ENCODE results near the gene SULF2.

The SULF2 gene

DNA sequence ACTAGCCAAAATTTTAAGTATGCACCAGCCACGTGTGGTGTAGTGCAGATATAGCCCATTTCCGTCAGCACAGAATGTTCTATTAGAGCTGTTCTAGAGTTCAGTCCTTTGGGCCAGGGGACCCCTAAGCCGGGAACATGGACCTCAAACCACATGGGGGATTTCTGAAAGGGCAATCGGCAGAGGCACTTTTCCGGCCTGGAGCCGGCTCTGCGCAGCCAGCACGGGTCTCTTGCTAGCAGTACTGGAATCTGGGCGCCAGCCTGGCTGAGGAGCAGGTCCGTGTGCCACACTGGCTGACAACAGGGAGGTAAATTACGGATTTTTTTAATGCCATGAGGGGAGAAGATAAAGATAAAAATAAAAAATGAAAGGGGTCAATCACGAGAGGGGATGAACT, 120.5 kb downstream of the SULF2 start:
- DNase-seq, result no peak

DNA sequence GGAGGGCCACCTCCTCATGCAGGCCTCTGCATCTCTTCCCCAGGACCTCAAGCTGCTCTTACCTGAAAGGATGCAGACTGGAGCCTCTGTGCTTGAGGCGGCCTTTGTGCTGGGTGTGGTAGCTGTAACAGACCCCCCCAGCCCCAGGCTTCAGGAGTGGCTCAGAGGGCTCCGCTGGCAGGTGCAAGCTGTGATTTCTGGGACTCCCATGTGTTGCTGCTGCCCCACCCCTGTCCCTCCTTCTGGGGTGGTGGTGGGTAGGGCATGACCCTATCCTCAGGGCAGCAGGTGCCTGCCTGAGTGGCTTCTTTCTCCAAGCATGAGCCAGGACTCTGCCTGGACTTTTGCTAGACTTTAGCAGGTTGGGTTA, 121.2 kb downstream of the SULF2 start:
- no peak for DNase-seq

DNA sequence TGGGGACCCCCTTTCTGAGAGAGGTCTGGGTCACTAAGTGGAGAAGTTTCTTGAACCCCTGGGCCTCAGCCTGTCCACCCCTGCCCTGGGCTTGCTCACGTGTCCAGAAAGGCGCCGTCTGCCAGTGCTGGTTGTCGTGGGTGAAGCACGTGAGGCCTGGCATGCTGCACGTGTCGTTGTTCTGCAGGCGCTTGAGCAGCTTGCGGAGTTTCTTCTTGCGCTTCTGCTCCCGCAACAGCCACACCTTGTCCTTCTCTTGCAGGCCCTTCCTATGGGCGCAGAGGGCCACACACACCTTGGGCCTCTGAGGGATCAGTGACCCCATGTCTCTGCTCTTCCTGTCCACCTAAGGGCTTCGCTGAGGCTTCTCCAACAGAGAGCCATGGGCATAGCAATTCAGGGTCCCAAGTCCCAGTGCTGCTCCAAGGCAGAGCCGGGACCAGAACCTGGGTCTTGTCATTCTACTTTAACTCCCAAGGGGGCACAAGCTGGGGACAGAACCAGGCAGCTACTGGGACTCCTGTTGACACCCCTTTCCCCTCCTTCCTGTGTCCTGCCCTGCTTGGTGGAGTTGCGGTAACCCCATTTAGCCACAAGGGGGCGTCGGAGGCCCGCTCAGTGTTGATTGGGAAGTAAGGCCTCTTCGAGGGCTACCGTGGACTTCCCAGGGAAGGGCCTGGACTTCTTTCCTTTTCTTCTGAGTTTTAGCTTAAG, 121.8 kb downstream of the SULF2 start:
- DNase-seq, result peak; percentile 3

DNA sequence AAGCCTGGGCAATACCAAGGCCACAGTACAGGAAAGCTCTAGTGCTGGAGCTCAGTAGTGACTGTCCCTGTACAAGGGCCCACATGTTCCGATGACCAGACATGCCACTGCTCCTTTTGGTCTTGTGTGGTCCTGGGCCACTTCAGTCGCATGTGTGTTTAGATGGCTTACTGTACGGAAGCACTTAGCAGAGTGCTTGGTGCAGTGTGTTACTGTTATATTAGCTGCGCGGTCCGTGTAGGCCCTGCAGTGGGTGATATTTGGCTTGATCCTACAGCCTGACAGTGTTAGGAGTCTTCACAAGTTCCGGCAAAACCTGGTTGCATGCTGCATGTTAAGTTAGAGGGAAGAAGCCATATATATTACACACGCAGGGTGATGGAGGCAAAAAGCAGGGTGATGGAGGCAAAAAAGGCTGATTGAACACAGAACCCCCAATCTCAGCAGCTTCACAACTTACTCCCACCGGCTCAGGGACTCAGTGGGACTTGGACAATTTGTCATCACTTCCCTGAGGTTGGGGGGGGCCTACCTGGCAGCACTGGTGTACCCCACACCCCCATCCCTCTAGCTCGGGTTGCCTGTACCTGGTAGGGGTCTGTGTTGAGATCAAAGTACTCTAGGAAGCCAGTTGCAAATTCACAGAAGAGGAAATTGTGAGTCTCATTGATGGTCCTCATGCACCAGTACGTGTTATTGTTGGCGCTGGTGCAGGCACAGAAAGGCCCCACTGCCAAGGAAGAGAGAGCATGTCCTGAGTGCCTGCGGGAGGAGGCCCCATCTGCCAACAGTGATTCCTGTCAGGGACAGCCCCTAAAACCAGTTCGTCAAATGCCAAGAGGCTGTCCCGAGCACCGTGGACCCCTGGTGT, 122.6 kb downstream of the SULF2 start:
- DNase-seq, result no peak

DNA sequence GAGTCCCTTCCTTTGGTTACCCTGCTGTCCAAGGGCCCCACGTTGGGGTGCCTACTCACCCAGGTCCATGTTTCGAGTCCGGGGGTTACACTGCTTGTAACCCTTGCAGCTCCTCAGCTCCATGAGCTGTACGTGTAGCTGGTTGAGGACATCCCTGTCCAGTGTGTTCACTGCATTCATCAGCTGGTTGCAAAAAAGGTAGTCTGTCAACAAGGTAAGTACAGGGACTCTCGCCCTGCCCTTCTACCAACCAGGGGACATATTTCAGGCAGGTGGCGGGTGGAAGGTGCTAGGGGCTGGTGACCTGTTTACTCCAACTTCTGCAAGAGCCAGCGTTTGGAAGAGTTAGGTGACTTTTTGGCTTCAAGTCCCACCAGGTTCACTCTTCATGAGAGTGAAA, 123.6 kb downstream of the SULF2 start:
- no peak for DNase-seq

DNA sequence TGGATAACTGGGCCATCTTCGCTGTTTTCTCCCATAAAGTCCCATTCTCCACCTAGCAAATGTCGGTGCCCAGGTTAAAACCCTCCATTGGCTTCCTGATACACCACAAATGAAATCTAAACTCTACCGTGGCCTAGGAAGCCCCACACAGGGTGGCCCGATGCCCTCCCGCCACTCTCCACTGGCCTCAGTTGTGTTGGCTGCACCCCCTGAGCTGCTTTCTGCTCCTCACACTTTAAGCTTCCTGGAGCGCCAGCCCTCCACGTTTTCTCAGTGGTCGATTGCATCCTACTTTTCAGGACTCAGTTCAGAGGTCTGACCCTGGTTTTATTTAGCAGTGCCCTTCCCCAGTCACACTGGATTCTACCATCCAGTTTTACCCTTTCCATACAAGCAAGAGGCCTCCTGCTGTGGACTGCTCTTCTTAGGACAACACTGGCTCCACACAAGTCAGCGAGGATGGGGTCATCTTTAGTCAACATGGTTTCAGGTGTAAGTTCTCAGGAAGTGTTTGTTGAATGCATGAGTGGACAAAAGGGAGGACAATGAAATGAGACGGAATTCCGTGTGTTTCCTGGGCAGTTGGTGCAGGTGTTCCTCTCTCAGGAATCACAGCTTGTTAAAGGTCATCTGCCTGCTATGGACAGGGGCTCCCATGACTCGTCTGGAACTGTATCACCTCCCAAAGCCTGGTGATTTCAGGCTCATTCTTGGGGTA, 124.1 kb downstream of the SULF2 start:
- no peak for DNase-seq

DNA sequence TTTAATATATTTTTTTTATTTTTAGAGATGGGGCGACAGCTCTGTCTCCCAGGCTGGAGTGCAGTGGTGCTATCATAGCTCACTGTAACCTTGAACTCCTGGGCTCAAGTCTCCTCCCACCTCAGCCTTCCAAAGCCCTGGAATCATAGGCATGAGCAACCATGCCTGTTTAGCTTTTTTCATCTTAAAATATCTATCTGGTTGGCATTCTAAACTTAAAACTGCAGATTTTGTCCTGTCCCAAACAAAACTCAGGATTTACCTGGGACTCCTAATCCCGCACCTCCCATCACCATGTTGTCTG, 124.7 kb downstream of the SULF2 start:
- DNase-seq, result no peak

DNA sequence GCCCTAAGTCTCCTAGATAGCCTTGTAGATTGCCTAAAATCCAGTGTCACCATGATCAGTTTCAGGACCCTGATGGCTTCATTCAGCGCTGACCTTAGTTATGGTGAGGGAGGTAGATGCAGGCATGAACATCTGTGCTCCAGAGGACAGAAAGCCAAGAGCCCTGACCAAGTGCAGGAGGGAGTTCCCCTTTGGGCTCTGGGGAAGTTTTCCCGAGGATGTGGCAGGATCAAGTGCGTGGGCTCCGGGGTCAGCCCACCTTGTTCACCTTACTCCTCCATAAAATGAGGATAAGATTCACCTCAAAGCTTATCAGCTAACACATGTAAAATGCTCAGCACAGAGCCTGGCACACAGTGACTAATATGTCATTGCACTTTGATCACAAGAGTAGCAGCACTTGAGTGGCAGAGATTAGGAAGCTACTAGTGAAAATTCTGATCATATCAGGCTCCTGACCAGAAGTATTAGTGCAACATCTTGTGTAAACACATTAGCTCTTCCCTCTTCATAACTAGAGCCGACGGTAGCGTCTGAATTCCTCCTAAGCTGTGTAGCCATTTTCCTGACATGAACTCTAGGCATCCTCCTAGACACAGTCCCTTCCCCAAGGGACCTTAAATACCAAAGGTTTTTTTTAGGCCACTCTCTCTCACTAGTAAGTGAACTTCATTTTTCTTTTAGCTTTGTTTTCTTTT, 125.2 kb downstream of the SULF2 start:
- no peak for DNase-seq

DNA sequence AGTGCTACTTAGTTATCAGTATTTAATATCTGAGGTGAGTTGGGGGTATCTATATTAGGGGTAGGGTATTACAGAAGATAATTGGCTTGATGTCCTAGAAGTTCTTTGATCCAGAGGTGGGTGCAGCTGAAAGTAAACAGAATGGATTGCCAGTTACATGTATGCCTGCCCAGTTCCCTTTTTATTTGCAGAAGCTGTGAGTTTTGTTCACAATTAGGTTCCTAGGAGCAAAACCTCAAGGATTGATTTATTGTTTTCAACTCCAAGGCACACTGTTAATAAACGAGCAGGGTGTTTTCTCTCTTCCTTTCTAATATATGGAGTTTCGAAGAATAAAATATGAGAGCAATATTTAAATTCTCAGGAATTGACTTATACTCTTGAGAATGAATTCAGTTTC, 129.0 kb downstream of the SULF2 start:
- no peak for DNase-seq

DNA sequence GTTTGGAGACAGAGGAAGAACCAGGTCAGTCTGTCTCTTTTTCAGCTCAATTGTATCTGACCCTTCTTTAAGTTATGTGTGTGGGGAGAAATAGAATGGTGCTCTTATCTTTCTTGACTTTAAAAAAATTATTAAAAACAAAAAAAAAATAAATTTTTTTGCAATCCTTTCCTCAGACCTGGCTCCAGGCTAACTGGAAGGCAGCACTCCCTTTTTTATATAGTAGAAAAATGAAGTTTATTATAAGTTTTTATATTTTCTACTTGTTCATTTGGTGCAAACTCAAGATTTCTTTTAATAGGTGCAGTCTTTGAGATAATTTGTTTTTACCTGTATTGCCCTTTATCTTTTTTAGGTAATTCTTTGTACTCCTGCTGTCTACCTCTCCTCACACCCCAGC, 129.6 kb downstream of the SULF2 start:
- no peak for DNase-seq

DNA sequence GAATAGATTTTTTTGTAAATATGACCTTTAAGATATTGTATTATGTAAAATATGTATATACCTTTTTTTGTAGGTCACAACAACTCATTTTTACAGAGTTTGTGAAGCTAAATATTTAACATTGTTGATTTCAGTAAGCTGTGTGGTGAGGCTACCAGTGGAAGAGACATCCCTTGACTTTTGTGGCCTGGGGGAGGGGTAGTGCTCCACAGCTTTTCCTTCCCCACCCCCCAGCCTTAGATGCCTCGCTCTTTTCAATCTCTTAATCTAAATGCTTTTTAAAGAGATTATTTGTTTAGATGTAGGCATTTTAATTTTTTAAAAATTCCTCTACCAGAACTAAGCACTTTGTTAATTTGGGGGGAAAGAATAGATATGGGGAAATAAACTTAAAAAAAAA, 130.9 kb downstream of the SULF2 start:
- DNase-seq, result no peak

DNA sequence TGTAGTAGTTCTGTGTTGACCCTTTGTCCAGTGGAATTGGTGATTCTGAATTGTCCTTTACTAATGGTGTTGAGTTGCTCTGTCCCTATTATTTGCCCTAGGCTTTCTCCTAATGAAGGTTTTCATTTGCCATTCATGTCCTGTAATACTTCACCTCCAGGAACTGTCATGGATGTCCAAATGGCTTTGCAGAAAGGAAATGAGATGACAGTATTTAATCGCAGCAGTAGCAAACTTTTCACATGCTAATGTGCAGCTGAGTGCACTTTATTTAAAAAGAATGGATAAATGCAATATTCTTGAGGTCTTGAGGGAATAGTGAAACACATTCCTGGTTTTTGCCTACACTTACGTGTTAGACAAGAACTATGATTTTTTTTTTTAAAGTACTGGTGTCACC, 131.4 kb downstream of the SULF2 start:
- DNase-seq, result no peak

DNA sequence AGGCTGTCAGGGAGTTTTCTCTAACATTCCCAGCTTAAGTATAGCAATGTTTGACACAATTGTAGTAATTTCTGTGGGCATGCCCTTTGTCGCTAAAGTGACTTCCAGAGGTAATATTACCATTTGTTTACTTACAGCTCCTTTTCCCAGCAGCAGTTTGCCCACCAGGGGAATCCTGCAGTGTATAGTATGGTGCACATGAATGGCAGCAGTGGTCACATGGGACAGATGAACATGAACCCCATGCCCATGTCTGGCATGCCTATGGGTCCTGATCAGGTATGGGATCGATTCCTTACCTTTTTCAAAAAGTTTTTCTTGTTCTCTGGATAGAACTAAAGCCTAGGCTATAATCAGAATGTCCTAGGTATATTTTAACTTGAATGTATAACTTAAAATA, 132.5 kb downstream of the SULF2 start:
- DNase-seq, result no peak

DNA sequence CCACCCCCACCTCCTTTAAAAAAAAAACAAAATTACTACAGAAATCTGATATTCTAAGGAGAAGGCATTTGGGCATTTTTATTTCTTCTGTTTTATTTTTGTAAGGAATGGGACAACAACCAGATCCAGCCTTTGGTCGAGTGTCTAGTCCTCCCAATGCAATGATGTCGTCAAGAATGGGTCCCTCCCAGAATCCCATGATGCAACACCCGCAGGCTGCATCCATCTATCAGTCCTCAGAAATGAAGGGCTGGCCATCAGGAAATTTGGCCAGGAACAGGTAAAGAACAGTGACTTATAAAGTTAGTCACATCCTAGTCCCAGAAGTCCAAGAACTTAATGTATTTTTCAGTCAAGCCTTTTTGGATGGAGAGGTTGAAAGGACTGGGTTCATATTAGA, 133.0 kb downstream of the SULF2 start:
- DNase-seq, result no peak

DNA sequence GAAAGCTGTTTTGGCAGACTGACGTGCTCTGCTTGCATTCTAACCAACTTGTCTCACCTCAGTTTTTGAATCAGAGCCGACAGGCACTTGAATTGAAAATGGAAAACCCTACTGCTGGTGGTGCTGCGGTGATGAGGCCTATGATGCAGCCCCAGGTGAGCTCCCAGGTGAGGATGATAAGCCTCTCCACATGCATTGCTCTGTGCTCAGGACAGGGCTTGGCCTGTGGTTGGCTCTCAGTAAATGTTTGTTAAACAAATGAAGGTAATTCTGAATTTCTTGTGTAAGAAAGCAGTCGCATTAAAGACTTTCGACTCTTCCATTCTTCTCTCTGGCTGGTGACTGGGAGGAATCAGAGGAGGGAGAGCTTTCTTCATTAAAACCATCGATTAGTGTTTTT, 136.3 kb downstream of the SULF2 start:
- DNase-seq, result no peak

DNA sequence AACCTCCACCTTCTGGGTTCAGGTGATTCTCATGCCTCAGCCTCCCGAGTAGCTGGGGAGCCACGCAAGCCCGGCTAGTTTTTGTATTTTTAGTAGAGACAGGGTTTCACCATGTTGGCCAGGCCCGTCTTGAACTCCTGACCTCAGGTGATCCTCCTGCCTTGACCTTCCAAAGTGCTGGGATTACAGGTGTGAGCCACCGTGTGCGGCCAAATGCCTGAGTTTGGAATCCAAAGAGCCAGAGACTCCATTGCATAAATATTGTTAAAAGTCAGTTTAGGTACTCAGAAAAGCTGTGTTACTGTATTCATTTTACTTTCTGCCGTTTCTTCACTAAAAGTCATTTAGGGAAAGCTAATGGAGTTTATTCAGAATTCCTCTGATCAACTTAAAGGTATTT, 137.3 kb downstream of the SULF2 start:
- DNase-seq, result no peak

DNA sequence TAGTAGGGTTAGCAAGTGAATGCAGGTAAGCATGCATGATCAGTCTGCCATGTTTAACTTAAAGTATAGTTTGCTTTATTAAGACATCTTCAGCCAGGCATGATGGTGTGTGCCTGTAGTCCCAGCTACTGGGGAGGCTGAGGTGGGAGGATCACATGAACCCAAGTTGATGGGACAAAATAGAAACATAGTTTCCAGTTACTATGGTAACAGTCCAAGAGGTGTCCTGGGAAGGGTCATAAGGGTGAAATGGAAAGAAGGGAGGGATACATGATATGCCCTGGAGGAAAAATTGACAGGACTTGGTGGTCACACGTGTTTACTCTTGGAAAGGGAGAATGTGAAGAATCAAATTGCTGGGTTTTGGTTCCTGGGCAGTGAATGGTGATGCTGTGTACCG, 139.6 kb downstream of the SULF2 start:
- no peak for DNase-seq

DNA sequence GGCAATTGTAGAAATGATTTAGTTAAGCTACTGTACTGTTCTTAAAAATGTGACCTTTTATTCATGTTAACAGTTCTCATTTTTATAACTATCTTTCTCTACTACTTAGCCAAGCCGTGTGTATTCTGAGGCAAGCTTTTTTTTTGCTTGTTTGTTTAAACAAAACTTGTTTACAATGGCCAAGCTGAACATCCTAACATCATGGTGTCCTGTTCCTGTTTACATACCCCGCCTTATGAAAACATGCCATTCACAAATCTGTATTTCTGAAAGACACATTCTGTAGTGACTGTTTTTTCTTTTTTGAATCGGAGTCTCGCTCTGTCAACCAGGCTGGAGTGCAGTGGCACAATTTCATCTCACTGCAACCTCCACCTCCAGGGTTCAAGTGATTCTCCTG, 142.7 kb downstream of the SULF2 start:
- DNase-seq, result no peak

DNA sequence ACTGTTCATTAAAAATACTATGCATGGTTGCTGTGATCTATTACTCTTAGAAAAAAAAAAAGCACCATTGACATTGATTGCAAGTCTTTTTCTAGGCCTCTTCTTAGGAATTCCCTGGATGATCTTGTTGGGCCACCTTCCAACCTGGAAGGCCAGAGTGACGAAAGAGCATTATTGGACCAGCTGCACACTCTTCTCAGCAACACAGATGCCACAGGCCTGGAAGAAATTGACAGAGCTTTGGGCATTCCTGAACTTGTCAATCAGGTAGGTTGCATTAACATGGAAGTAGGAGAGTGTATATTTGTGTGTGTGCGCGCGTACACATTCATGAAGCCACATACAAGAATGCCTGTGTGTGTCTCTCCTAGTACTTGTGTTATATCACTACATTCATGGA, 143.2 kb downstream of the SULF2 start:
- no peak for DNase-seq

DNA sequence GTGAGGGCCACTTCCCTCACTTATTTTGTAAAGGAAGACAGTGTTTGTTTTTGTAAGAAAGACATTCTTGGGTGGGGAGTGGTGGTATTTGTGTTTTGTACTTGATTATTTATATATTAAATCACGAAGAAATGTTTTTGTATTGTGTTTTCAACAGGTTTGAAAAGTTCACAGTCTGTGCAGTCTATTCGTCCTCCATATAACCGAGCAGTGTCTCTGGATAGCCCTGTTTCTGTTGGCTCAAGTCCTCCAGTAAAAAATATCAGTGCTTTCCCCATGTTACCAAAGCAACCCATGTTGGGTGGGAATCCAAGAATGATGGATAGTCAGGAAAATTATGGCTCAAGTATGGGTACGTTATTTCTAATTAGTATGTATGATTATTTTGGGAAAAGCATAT, 146.4 kb downstream of the SULF2 start:
- DNase-seq, result no peak

DNA sequence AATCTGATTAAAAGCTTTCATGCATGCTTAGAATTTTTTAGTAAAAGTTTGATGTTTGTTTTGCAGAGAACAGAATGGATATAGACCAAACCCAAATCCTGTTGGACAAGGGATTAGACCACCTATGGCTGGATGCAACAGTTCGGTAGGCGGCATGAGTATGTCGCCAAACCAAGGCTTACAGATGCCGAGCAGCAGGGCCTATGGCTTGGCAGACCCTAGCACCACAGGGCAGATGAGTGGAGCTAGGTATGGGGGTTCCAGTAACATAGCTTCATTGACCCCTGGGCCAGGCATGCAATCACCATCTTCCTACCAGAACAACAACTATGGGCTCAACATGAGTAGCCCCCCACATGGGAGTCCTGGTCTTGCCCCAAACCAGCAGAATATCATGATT, 150.0 kb downstream of the SULF2 start:
- DNase-seq, result no peak

DNA sequence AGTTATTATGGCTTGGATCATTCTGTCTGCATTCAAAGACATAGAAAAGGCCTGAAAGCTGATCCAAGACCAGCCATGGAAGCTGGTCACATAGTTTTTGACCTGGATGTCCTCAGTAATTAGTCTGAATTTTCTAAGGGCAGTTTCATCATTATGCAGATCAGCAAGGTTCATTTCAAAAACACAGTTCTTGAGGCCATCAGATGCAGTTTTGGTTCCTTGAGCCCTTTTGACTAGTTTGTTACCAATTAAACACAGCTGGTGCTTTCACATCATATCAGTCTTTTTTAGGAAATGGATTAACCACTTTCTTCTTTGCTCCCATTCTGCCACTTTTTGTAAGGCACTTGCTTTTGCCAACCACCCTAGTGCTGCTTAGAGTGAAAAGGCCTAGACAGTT, 154.2 kb downstream of the SULF2 start:
- no peak for DNase-seq

DNA sequence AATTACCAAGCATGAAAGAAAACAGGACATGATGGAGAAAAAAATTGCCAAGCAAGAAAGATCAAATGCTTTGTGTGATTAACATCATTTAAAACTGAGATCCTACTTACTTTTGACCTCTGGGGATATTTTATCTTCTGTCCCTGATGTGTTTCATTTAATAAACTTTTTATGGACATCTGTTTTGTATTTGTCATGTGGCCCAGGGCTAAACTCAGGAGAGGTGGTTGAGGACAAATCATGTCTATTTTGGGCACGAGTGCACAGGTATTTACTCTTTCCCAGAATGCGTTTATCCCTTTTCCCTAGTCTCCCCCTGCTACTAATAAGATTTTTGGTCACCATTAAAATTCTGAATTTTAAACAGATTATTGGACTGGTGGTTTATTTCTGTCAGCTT, 155.4 kb downstream of the SULF2 start:
- DNase-seq, result no peak

DNA sequence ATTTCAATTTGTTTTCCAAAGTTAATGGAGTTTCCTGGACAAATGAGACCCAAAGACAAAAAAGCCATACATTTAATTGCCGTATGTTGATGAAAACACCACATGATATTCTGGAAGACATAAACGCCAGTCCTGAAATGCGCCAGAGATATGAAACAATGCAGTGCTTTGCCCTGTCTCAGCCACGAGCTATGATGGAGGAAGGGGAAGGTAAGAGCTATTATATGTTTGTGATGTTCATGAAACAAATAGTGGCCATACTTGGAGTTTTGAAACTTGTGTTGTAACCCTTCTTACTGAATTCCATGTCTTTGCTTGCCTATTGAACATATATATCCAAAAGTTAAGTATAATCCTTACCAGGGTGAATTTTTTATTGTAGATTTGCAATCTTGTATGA, 157.7 kb downstream of the SULF2 start:
- DNase-seq, result no peak

Data from DMS79 (cell line).